NT2/D1 (cell line): ENCODE measurements around the gene OR10H3.

ENCODE experiments used
- SUZ12 ChIP-seq: IDR thresholded peaks from 2 replicates; pipeline ENCODE4 v1.6.1; 2011; ENCODE audit not compliant: insufficient read length, insufficient read depth; ENCODE audit errors: extremely low read depth
- YY1 ChIP-seq: IDR thresholded peaks from 2 replicates; pipeline ENCODE4 v1.6.1; 2011; ENCODE audit not compliant: insufficient read length, insufficient read depth
- ZNF274 ChIP-seq: IDR thresholded peaks from 2 replicates; pipeline ENCODE4 v1.6.1; 2011; ENCODE audit warnings: mild to moderate bottlenecking, low read depth, low read length

DNA sequence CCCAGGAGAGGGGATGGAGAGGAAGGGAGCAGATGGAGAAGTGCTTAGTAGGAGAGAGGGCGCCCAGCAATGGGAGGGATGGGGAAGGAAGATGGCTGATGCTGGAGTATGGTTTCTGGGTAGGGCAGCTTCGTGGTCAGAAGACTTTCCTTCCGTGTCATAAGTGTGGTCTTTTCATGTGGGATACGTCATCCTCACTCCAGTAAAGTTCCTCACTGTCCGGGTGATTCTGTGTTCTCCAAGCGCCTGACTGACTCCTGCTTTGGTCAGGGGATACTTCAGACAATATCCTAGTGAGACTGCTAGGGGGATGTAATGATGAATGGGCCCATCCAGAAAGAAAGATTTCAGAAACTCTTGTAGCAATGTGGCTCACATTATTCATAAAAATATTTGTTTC is 3.9 kb upstream of the OR10H3 start:
- TF ChIP-seq SUZ12 (no peak), YY1 (no peak), ZNF274 (no peak)
